GM21515 (cell line): Measurements from ENCODE around the gene TBC1D5.

Source experiments
- ATAC-seq: cut with Tn5 transposase; IDR thresholded peaks from one replicate; pipeline ENCODE4 v1.9.1; 2021; ENCODE audit not compliant: unreplicated experiment

TBC1D5 gene

GRCh38 chr3:17320266-17320665, 422.2 kb downstream of the TBC1D5 start:
- ATAC-seq, result no peak

DNA sequence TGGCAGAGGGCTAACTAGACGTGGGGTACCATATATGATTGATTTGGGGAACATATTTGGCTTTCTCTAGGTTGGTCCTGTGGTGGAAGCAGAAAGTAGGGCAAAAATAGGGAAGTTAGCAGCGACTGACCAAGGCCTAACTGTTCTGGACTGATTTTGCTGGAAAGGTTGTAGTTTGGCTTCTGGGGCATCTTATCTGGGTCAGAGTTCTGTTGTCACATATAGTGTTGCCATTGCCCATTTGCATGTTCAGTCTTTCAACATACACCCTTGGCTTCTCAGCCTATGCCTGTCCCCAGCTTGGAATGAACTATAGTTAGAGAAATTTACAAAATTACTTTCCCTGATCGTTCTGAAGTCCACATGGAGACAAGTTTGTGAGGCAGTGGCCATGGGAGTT, 426.5 kb downstream of the TBC1D5 start:
- ATAC-seq, result no peak

GRCh38 chr3:17314171-17314570, 428.3 kb downstream of the TBC1D5 start:
- ATAC-seq, result no peak

DNA sequence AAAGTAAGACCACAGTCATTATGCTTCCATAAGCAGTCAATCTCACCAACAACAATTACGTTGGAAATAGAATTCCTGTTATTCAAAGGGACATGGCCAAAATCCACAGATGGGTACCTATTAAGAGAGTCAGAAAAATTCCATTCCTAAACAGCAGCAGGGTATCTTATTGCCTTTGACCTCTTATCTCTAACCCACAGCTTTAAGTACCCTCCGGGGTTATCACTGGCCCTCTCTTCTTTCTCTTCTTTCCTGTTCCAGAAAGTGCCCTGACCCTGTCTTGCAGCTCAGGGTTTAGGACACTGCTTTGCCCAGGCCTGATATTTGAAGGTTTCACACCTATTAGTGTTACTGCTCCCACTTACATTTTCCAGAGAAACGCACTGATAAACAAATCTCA, 428.7 kb downstream of the TBC1D5 start:
- ATAC-seq, result no peak

GRCh38 chr3:17310983-17311382, 431.4 kb downstream of the TBC1D5 start:
- no peak for ATAC-seq

DNA sequence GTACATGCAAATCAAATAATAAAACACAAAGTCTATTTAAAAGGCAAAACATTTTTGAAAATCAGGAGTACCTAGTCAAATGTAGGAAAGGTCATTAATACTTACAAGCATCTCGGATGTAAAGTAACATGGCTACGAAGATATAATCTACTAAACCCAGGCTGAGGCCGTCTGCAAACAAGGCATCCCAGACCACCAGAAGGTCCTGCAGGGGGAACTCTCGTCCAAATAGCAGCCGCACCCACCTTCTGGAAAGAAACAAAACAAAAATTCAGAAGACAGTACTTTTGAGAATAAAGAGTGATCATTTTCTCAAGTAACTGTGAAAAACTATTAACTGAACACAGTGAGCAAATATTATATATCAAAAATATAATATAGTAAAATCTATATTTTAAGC, 434.5 kb downstream of the TBC1D5 start:
- no peak for ATAC-seq

DNA sequence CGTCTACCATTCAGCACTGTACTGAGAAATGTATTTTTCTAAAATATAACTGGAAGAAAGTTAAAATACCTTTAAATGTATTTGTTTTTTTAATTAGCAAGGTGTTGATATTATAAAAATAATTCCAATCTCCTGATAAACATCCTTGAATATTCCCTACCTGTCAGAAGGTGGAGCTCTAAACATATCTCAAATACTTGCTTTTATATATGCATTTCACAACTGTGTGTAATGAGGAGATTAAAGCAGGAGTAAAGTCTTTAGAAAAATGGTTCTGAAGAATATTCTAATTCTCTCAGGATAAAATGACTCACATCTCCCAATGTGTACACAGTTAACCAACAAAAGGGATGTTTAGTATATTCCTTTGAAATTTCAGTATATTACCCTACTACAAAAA, 434.9 kb downstream of the TBC1D5 start:
- ATAC-seq, result no peak

GRCh38 chr3:17304969-17305368, 437.5 kb downstream of the TBC1D5 start:
- no peak for ATAC-seq

GRCh38 chr3:17302774-17303173, 439.7 kb downstream of the TBC1D5 start:
- no peak for ATAC-seq

DNA sequence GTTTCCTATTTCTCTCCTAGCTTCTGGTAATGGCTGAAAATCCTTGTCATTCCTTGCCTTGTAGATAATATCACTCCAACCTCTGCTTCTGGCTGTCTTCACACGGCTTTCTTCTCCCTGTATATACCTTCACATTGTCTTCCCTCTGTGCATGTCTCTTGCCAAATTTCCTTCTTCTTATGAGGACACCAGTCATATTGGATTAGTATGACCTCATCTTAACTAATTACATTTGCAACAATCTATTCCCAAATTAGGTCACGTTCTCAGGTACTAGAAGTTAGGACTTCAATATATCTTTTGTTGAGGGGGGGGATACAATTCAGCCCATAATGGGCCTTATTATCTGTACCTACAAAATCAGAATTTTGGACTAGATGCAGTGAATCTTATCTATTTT, 440.3 kb downstream of the TBC1D5 start:
- no peak for ATAC-seq

- no peak for ATAC-seq
Observed at GRCh38 chr3:17301271-17301670, 441.2 kb downstream of the TBC1D5 start.

- ATAC-seq, result no peak
Observed at GRCh38 chr3:17300441-17300840, 442.0 kb downstream of the TBC1D5 start.

DNA sequence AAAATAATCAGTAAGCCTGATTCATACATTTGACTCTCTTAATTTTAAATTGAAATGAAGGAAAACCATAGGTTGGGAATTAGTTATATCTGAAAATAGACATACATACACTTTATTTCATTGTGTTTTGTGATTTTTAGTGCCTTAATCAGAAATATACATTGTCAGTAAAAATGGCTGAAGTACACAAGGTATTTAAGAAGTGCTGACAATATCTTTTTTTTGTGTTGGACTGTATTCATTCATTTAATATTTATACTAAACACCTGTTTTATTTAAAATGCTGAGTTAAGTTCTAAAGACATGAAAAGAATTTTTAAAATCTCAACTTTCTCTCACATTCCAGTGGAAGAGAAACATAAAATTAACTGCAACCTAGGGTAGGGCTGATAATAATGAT, 444.4 kb downstream of the TBC1D5 start:
- no peak for ATAC-seq

- no peak for ATAC-seq
Observed at GRCh38 chr3:17292556-17292955, 449.9 kb downstream of the TBC1D5 start.

GRCh38 chr3:17290894-17291293, 451.5 kb downstream of the TBC1D5 start:
- ATAC-seq, result no peak

DNA sequence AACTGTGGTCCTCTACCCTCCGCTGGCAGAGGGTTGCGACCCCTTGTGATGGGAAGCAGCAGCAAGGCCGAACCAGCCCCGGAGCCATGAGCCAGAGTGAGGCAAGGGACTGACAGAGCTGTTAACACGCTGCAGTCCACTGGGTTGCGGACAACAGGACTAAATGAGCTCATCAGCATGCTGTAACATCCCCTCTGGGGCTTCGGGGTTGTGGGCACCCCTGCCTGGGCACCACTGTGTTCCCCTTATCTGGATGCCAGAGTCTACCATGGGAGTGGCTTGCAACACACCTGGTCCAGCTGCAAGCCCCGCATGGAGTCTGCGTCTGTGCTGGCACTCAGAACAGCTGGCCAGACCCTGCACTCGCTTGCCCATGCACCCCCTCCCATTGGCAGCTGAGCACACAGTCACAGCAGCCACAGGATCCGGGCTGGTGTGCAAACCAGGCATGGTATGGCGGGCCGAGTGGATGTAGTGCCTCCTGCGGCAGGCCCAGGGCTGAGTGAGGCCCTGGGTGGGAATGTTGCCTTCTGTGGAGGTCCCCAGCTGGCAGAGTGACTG, 453.5 kb downstream of the TBC1D5 start:
- ATAC-seq, result no peak

GRCh38 chr3:17287006-17287689, 455.3 kb downstream of the TBC1D5 start:
- no peak for ATAC-seq

DNA sequence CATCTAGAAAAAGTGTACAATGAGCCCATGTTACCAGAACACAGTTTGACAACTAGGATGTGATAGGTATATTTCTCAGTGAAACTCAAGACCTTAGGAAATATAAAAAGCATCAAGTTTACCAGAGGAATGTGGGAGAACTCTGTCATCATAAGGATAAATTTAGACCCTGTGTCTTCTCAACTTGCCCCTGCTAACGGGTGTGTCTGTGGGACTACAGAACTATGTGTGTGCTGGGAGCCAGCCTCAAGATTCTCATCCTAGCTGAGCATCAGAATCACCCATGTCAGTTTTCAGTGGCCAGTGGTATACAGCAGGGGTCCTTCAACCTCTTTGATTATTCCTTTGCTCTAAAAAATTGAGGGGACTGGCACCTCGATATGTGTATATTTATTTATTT, 464.4 kb downstream of the TBC1D5 start:
- ATAC-seq, result no peak

DNA sequence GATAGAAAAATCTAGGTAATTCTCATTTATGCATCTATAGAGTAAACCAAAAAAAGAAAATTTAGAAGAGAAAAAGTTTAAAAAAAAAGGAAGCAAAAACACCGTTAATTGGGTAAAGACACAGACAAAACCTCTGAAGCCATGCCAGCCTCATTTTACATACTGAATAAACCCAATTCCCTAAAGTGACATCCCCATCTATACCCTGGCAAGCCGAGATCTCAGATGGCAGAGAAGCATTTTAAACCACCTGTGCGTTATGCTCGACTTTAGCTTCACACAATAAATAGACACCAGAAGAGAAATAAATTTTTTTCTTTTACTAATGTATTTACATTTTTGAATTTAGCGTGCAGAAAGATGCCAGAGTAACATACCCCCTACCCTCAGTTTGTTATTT, 475.6 kb downstream of the TBC1D5 start:
- no peak for ATAC-seq

DNA sequence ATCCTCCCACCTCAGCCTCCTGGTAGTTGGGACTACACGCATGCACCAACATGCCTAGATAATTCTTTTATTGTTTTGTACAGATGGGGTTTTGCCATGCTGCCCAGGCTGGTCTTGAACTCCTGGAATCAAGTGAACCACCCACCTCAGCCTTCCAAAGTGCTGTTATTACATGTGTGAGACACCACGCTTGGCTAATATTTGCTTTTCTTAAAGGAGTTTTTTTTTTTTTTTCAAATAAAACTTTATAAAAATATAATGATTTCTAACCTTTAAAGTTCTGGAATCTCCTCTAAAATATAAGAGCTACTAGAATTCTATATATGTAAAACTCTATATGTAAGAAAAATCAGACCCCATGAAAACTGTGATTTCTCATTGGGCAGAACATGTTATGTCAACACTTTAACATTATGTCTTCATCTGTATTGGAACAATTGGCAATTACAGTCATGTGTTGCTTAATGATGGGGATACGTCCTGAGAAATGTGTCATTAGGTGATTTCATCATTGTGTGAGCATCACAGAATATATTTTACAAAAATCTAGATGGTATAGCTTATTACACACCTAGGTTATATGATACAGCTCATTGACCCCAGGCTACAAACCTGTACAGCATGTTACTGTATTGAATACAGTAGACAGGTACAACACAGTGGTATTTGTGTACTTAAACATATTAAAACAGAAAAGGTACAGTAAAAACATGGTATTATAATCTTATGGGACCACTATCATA, 480.6 kb downstream of the TBC1D5 start:
- ATAC-seq, result no peak

GRCh38 chr3:17260257-17260656, 482.2 kb downstream of the TBC1D5 start:
- ATAC-seq, result no peak

GRCh38 chr3:17259685-17260084, 482.7 kb downstream of the TBC1D5 start:
- ATAC-seq, result no peak
